Right atrium auricular region (tissue), 2 donors: ENCODE results near the gene TRIM42. TPM values are rescaled to one million over a fixed set of nuclear protein-coding genes. Genes with fewer than 3 reads are reported as not detected.

Source experiments
- DNase-seq: peaks from one replicate; pipeline ENCODE4 v3.0.0-alpha.2; 2019; ENCODE audit warnings: low spot score
- H3K27ac ChIP-seq, 2 donors: fragments of 200-600 bp; sonication (generic); 1 replicate in 1 of 2; 2 replicates in 1 of 2; pipeline ENCODE4 v1.5.1; 2016 to 2019
- H3K27me3 ChIP-seq, 2 donors: fragments of 200-600 bp; sonication (generic); one replicate each; pipeline versions ENCODE4 v1.5.1 to v1.6.0; 2017 to 2019
- H3K36me3 ChIP-seq: fragments of 200-600 bp; sonication (generic); one replicate; pipeline ENCODE4 v1.5.1; 2016
- H3K4me1 ChIP-seq, 2 donors: fragments of 200-600 bp; sonication (generic); one replicate each; pipeline versions ENCODE4 v1.5.1 to v1.6.0; 2017 to 2019
- H3K4me3 ChIP-seq, 2 donors: fragments of 200-600 bp; sonication (generic); 1 replicate in 1 of 2; 2 replicates in 1 of 2; pipeline ENCODE4 v1.5.1; 2017 to 2019; ENCODE audit warnings: mild to moderate bottlenecking in 1 of 2, moderate library complexity in 1 of 2
- H3K9me3 ChIP-seq, 2 donors: fragments of 200-600 bp; sonication (generic); one replicate each; pipeline ENCODE4 v1.5.1; 2019
- CTCF ChIP-seq, 2 donors: fragments of 200-600 bp; sonication (generic); IDR thresholded peaks; one replicate each; pipeline ENCODE4 v1.5.1; 2019; ENCODE audit warnings: antibody characterized with exemption in 2 of 2
- total RNA-seq, 2 donors: library from RNA; depleted of rRNA; stranded (reverse); fragments of >200 nt; gene quantifications; one replicate each; pipeline ENCODE4 v1.1.0, GENCODE V29; 2016

Gene TRIM42
- total RNA-seq, 2 donors from 2014 or later, result not detected

- H3K4me1 ChIP-seq, result peaks cover 0 to 3% of the 10 kb centered on the region in 2 donors
- no peak for TF ChIP-seq CTCF (IDR thresholded peaks at IDR 0.05)
- H3K27ac ChIP-seq, result no peak overlapping the region
- H3K27me3 ChIP-seq, result no peaks in the 10 kb centered on the region
- no peak overlapping the region for H3K4me3 ChIP-seq
- no peaks in the 10 kb centered on the region for H3K36me3 ChIP-seq
- no peaks in the 10 kb centered on the region for H3K9me3 ChIP-seq
- no peak for DNase-seq
These were observed 41.3 kb upstream of the TRIM42 start for GRCh38 chr3:140636406-140637138.

- Histone ChIP-seq H3K4me3 (no peak overlapping the region), H3K9me3 (no peaks in the 10 kb centered on the region), H3K27me3 (no peaks in the 10 kb centered on the region), H3K4me1 (no peaks in the 10 kb centered on the region), H3K27ac (no peak overlapping the region), H3K36me3 (no peaks in the 10 kb centered on the region)
- no peak for TF ChIP-seq CTCF (IDR thresholded peaks at IDR 0.05)
- DNase-seq, result no peak
These were observed 26.6 kb upstream of the TRIM42 start for GRCh38 chr3:140651287-140651686.

GRCh38 chr3:140655678-140656077 is 22.2 kb upstream of the TRIM42 start:
- no peaks in the 10 kb centered on the region for H3K4me1 ChIP-seq
- no peak overlapping the region for H3K4me3 ChIP-seq
- H3K27ac ChIP-seq, result no peak overlapping the region
- no peaks in the 10 kb centered on the region for H3K27me3 ChIP-seq
- no peak for TF ChIP-seq CTCF (IDR thresholded peaks at IDR 0.05)
- H3K36me3 ChIP-seq, result no peaks in the 10 kb centered on the region
- H3K9me3 ChIP-seq, result no peaks in the 10 kb centered on the region
- no peak for DNase-seq

GRCh38 chr3:140664111-140664510 is 13.8 kb upstream of the TRIM42 start:
- Histone ChIP-seq H3K9me3 (peaks cover 0 to 23% of the 10 kb centered on the region in 2 donors), H3K27ac (no peak overlapping the region), H3K4me3 (no peak overlapping the region), H3K4me1 (no peaks in the 10 kb centered on the region), H3K36me3 (no peaks in the 10 kb centered on the region), H3K27me3 (no peaks in the 10 kb centered on the region)
- no peak for TF ChIP-seq CTCF (IDR thresholded peaks at IDR 0.05)
- DNase-seq, result no peak

- Histone ChIP-seq H3K9me3 (no peaks in the 10 kb centered on the region), H3K27me3 (no peaks in the 10 kb centered on the region), H3K36me3 (no peaks in the 10 kb centered on the region), H3K4me3 (no peak overlapping the region), H3K4me1 (no peaks in the 10 kb centered on the region), H3K27ac (no peak overlapping the region)
- no peak for TF ChIP-seq CTCF (IDR thresholded peaks at IDR 0.05)
- DNase-seq, result no peak
These were observed 4.7 kb downstream of the TRIM42 start for GRCh38 chr3:140682586-140682985.

- Histone ChIP-seq H3K4me1 (no peaks in the 10 kb centered on the region), H3K9me3 (no peaks in the 10 kb centered on the region), H3K4me3 (no peak overlapping the region), H3K27me3 (no peaks in the 10 kb centered on the region), H3K27ac (no peak overlapping the region), H3K36me3 (no peaks in the 10 kb centered on the region)
- no peak for TF ChIP-seq CTCF (IDR thresholded peaks at IDR 0.05)
- DNase-seq, result no peak
These were observed 8.3 kb downstream of the TRIM42 start for GRCh38 chr3:140686128-140686527.
